Activated T-helper 1 cell treated with anti-CD3 and anti-CD28 coated beads, Interleukin-2, amount 50 U/mL, for 16 hours (primary cell): ENCODE data around the gene LPO.

Experiments used
- DNase-seq, 2 donors: peaks; one replicate each; pipeline ENCODE4 v3.0.0-alpha.2; 2020; ENCODE audit warnings: low read depth in 1 of 2, low spot score in 1 of 2

LPO gene

GRCh38 chr17:58229384-58229783, 9.0 kb upstream of the LPO start:
- no peak for DNase-seq

- DNase-seq, result no peak
Observed at GRCh38 chr17:58229881-58230280, 8.5 kb upstream of the LPO start.

GRCh38 chr17:58231641-58232040, 6.7 kb upstream of the LPO start:
- no peak for DNase-seq

GRCh38 chr17:58232707-58233156, 5.7 kb upstream of the LPO start:
- no peak for DNase-seq

GRCh38 chr17:58233543-58233942, 4.8 kb upstream of the LPO start:
- DNase-seq, result no peak

GRCh38 chr17:58234512-58234911, 3.9 kb upstream of the LPO start:
- no peak for DNase-seq

- DNase-seq, result no peak
Observed at GRCh38 chr17:58235821-58236220, 2.6 kb upstream of the LPO start.

- DNase-seq, result no peak
Observed at GRCh38 chr17:58236394-58236793, 2.0 kb upstream of the LPO start.

GRCh38 chr17:58239987-58240386, 1.6 kb downstream of the LPO start:
- no peak for DNase-seq

- DNase-seq, result no peak
Observed at GRCh38 chr17:58242171-58242784, 3.9 kb downstream of the LPO start.

GRCh38 chr17:58244963-58245362, 6.6 kb downstream of the LPO start:
- no peak for DNase-seq

GRCh38 chr17:58245428-58246103, 7.2 kb downstream of the LPO start:
- no peak for DNase-seq

GRCh38 chr17:58246104-58246740, 7.8 kb downstream of the LPO start:
- DNase-seq, result no peak

GRCh38 chr17:58246781-58247180, 8.4 kb downstream of the LPO start:
- DNase-seq, result no peak

- no peak for DNase-seq
Observed at GRCh38 chr17:58247511-58248363, 9.4 kb downstream of the LPO start.

- DNase-seq, result no peak
Observed at GRCh38 chr17:58248955-58249269, 10.5 kb downstream of the LPO start.

- peak; percentile 55 to 70 for DNase-seq
Observed at GRCh38 chr17:58249270-58250133, 11.1 kb downstream of the LPO start.

- DNase-seq, result no peak
Observed at GRCh38 chr17:58250344-58251011, 12.1 kb downstream of the LPO start.

GRCh38 chr17:58252141-58252540, 13.8 kb downstream of the LPO start:
- DNase-seq, result no peak

- DNase-seq, result no peak
Observed at GRCh38 chr17:58253082-58253481, 14.7 kb downstream of the LPO start.
